Inferior parietal cortex (tissue), 1 donor: ENCODE data around the gene HOXB3.

Experiments
- DNase-seq: peaks from one replicate; pipeline ENCODE4 v3.0.0-alpha.2; 2016; ENCODE audit errors: extremely low spot score

Gene HOXB3

DNA sequence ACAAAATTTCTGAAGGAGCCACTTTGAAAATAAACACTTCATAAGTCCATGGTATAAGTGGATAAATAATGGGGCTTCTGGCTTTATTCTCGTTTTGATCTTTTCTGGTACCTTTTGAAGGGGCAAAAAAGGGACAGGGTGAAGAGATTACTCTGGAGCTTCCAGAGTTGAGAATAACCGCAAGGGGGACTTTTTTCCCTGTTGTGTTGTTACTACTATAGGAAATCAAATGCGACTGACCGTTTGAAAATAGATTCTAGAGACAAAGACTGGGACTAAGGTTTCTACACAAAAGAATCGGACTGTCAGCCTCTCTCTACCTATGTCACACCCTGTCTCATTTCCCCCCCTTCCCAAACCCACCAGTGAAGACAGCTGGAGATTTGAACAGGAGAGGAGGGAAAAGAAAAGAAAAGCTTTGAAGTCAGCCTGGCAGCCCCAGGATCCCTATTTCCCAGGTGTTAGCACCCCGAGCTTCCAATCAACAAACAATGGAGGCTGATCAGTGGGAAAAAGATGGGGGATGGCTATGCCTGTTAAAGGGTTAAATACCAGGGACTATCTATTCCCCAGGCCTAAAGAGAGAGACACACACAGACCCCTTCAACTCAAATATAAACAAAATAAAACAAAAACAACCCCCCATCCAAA lies 20.2 kb downstream of the HOXB3 start:
- no peak for DNase-seq

DNA sequence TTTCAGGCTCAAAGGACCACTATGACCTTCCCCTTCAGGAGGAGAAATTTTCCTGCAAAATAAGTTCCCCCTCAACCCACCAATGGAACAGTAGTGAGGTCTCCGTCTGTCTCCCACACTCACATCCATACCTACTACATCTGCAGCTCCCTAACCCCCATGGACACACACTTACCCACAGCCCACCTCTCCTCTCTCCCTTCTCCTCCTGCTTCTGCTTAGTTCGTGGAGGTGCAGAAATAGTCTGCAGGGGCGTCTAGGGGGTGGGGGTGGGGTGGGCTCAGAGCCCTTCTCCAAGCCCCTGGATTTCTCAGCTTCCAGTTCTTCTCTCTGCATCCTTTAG lies 20.8 kb downstream of the HOXB3 start:
- no peak for DNase-seq

DNA sequence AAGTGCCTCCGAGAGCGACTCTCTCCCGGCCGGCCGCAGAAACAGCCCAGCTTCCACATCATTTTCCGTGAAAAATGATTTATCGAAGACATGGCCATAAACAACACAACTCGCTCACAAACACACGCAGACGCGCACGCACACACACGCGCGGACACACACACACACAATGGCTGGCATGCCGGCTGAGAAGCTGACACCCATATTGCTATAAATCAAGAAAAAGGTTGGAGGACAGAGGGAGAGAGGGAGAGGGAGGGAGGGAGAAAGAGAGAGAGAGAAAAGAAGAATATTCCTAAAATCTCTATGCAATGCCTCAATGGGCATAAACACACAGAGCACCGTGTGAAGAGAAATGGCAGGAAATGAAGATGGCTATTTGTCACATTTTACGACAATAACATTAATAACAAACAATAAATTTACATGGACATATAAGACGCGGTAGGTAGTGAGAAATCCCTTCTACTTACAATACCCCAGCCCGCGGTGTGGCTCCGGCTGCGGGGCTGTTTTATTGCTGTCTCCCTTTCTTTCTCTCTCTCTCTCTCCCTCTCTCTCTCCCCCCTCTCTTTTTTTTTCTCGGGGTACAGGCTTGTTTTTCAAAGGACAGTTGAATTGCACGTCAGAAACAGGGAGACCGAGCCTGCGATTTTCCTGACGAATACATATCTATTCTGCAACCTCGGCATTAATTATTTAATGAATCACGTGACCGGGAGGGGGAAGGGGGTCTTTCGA lies 21.4 kb downstream of the HOXB3 start:
- DNase-seq, result no peak

DNA sequence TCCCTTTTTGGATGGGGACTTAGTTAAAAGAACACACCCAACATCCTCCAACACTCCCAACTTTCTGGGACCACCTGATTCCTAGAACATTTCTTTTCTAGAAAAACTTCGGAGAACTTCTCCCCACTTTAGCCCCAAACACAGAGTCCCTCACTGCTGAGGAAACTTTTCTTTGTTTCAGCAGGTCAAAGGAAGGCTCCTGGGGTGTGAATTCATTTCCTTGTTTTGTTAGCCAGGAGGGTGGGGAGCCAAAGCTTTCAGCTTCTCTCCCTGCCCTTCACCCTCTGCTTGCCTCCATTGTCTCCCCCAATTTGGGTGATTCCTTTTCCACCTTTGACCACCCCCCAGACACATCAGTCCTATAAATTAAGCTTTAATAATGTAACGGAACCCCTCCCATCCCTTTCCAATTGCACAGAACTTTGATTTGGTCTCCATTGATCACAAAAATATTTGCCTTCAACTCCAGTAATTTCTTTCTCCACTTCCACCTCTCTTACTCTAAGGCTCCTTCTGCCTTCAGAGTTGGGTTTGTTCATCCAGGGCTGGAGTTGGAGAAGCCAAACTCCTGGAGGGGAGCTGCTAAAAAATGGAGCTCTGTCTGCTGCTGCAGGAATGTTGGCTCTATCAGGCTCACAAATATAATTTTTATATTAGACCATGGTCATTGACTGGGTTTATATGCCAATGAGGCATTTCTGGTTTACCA lies 22.2 kb downstream of the HOXB3 start:
- no peak for DNase-seq

DNA sequence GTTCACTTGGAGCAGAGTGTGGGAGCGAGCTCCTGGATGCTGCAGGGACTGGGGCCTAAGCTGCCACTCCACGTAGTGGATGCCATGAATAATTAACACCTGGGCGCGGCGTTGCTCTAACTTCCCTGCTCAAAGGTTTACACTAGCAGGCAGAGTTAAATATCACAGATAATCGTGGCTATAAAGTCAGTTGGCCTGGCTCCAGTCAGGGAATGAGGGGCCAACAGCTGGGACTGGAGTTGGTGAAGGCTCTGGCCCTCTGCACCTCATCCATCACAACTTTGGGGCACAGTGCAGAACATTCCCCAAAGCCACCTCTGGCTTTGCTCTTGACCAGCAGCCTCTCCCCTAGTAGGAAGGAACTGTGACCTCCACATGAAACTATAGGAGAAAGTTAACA lies 22.8 kb downstream of the HOXB3 start:
- DNase-seq, result no peak

DNA sequence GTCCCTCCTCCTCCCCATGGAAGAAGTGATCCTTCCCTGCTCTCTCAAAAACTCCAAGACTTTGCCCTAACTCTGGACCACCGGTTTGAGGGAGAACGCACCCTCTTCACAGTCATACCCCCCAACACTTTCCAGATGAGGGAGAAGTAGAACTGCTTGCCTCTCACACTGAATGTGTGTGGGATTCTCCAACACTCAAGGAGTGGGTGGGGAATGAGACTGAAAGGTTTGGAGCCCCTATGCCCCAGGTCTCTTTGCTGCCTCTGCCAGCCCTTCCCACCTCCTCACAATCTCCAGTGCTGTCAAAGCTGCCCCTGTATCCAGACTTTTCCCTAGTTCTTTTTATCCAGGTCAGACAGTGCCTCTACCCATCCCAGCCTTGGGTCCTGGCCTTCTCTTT lies 23.3 kb downstream of the HOXB3 start:
- DNase-seq, result no peak

DNA sequence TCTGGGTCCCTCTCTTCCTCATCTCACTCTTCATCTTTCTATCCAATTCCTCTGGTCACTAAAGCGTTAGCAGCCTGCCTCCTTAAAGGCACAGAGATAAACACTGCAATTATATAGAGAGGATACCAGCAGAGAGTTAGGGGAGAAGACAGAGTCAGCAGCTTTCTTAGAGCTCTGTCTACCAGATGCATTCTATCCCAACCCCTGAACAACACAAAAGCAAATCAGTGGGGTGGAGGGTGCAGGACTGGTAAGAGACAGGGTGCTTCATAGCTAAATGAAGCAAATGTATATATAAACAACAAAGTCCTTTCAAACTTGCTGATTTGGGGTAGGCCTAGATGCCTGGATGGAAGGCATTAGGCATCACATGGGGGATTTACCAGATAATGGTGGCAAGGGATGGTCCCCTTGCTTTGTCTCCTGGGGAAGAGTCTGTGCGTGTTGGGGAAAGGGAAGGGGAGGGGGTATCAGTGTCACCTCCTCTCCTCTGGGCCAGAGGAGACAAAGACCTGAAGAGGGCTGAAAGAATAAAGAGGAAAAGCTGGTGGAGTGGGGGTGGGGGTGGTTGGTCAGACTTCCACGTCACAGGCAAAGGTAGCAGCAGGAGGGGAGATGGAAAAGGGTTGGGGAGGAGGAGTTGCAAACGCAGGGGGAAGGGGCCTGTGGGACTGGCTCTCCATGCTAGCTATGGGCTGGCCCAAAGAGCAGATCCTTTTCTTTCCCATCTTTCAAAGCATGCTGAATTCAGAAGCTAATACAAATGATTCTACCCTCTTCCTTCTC lies 23.9 kb downstream of the HOXB3 start:
- no peak for DNase-seq

DNA sequence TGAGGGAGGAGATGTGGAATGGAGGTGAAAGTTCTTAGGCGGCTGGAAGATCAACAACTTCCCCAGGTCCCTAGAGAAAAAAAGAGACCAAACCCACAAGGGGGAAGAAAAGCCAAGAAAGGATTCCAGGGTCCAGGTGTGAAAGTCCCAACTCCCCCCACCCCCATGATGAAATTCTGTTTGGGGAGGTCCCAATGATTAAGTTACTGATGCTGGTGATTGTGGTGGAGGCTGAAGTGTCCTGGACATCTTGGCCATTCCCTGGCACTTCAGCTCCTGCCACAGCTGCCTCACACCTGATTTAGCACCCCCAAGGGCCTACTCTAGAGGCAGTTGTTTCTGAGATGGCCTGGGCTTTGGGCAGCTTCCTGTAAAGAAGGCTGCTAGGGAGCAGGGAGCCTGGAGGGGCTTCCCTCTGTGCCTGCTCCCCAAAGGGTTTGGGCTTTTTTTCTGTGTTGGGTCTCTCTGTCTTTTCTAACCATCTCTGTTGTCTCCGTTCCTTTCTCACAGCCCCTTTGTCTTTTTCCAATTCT lies 25.0 kb downstream of the HOXB3 start:
- no peak for DNase-seq

DNA sequence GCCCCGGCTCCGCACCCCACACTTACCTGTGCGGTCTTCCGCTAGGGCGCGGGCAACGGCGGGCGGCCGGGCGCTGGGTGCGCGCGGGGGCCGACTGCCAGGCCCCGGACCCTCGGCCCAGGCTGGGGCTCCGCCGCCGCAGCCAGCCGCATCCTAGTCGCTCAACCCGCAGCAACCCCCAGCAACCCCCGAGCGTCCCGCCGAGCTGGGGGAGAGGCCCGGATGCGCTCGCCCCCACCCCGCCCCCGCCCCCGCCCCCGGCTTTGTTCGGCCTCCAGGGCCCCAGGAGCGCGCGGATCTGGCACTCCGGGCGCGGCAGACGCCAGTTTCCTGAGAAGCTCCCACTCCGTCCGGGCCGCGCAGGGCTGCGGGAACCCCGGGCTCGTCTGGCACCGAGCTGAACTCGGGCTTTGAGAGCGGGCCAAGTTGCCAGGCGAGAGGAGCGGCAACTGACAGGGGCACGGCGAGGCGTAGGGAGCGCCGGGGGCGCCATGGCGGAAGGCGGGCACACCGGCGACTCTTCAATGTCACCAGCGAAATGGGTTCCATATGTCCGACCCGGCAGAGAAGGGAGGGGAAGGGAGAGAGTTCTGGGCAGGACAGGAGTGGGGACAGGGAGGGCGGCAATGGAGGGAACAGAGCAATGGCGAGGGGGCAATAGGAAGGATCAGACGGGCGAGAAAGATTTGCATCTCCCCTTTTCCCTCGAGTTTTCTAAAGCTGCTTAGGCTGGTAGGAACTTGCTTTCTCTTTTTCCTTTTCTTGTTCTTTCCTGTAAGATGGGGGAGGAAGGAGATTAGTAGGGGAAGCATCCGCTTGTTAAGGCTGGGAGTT lies 25.6 kb downstream of the HOXB3 start:
- no peak for DNase-seq

DNA sequence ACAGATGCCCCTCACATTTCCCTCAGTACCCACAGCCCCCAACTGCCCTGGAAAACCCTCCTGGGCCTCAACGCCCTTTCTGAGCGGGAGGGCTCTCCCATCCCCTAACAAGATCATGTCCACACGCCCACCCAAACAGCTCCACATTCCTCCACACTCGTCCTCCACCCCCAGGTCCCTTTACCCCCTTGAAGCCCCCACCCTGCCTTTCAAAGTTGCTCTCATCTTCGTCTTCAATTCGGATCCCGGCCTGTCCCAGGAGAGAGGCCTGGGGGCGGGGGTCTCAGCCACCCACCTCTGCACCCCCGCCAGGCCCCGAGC lies 26.2 kb downstream of the HOXB3 start:
- no peak for DNase-seq

DNA sequence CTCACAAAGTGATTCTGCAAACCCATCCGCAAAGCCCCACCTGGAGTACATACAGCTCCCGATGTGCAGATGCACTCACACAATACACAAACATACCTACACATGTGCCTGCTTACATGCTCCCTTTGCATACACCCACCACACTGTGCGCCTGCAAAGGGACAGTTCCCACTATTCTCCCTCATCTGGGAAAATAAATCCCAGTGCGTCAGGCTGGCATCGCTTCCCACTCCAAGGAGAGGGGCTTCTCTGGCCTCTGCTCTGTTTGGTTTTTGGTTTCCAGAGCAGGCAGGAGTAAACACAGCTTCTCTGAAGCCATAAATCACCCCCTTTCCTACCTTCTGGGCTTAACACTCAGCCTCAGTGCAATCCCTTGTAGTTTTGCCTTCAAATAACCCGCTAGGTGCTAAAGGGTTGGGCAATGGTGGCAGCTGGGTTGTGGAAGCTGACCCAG lies 26.6 kb downstream of the HOXB3 start:
- DNase-seq, result no peak

DNA sequence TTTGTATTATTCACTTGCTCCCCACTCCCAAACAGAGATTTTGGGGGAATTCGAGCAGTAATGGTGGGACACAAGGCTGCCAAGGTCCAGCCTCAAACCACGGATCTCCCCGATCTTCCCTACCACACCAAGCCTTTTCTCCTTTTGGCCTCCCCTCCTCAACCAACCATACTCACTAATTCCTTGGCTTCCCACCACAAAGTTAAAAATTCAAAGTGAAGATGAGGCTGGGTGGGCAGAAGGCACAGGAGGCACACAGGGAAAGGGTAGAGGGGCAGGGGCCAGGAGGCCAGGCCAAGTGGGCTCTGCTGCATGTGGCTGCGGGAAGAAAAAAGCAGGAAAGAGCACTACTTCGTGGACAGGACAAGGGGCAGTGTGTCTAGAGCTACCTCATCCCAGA lies 27.1 kb downstream of the HOXB3 start:
- DNase-seq, result no peak

DNA sequence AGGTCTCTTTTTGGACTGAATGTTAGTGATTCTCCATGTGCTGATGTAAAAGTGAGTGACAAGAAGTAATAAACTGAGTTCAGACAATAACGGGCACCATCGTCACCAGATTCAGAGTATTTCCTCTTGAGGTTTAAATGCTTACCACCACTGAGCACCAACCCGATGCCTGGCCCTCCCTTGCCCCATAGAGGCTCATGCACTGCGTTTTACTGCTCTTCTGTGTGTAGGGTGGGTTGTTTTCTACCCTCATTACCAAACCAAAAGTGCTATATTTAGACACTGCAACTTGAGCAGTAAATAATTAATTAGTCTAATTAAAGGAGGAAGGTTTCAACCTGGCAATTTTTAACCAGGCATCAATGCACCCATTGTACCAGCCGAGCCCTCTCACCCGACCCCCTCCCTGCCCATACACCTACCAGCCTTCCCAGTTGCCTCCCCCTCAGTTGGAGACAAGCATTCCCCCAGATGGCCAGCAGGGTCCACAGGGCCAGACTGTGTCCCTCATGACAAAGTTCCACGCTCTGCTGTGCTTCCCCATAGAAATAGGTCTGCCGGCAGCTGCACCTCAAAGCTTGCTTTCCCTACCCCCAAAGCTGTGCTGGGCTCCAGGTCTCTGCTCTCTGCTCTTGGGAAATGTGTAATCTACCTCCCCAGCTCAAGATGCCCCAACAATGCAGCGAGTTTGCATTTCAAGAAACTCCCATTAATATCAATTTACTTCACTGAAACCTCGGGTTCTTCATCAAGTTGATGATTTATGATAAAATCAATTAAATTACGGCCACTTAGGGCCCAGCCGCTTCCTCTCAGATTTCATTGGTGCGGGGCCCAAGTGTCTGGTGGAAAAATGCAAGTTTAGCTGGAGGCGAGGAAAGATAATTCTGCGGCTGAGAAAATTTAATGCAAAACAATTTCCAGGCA lies 27.9 kb downstream of the HOXB3 start:
- no peak for DNase-seq

DNA sequence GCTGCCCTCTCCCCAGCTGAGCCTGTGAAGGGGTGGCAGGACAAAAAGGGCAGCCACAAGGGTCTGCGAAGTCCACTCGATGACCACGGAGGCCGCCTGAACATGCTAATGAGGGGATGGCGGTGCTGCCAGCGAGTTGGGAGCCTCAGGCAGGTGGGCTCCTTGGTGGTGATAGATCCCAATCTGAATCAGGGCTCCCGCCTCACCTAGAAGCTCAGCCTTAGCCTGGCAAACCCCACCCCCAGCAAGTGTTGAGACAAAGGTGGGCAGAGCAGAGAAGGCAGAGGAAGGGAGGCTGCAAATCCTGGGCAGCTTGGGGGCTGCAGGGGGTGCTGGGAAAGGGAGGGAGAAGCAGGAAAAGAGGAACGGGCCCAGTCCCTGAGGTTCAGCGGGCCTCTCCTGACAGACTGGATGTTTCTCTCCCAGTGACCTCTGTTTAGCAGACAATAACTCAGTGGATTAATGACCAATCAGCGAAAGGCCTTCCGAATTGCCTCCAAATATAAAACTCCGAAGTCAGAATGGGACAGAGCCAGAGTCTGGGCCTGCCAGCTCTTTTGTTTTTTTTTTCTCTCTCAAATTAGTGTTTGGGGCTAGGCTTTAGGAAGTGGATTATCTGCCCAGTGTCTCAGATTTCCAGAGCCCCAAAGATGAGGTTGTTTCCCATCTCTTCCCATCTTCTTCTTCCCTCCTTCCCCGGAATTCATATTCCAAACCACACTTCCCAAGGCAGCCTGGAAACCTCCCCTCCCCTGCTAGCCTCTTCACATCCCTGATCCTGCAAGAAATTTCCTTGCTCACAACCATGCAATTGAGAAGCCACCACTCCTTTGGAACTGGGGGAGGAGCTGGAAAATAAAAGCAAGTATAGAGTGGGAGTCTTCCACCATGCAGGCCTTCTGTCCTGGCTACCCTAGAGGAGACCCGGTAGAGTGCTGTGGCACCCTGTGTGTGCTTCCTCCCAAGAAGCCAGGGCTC lies 29.9 kb downstream of the HOXB3 start:
- no peak for DNase-seq

DNA sequence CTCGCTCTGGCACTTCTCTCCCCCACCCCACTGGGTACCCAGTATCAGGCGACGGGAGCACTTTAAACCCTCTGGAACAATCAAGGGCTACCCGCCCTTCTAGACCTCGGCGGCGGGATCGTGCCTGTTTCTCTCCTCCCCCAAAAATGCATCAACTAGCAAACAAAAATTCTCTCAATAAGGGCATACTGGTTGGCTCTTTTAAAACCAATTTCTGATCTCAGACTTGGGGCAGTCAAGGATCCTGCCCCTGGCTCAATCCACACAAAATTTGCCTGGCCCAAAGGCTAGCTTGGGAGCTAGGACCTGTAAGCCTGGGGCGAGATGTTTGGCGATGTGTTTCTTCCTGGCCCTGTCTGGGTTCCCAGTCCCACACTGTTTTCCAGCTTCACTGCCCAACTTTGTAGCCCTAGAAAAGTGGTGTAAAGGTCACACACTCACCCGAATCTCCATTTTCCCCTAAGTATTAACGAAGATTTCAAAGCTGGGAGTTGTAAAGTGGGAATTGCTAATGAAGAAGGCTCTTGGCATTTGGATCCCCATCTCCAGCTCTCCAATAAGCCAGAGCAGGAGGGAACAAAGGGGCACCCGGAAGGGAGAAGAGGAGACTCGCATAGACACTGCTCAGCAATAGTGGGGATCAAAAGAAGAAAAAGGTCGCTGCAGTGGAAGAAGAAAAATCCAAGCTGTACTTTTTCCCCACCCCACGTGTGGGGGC lies 30.8 kb downstream of the HOXB3 start:
- no peak for DNase-seq

DNA sequence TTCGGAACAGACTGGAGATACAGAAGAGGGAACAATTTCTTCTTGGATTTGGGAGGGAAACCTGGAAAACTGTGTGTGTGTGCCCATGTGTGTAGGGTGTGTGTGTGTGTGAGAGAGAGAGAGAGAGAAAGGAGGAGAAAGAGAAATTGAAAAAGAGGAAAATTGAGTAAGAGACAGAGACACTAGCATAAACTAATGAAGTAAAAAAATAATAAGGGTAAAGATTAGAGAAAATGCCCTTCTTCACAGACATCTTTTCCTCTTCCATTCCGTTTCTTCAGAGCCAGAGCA lies 31.3 kb downstream of the HOXB3 start:
- no peak for DNase-seq

DNA sequence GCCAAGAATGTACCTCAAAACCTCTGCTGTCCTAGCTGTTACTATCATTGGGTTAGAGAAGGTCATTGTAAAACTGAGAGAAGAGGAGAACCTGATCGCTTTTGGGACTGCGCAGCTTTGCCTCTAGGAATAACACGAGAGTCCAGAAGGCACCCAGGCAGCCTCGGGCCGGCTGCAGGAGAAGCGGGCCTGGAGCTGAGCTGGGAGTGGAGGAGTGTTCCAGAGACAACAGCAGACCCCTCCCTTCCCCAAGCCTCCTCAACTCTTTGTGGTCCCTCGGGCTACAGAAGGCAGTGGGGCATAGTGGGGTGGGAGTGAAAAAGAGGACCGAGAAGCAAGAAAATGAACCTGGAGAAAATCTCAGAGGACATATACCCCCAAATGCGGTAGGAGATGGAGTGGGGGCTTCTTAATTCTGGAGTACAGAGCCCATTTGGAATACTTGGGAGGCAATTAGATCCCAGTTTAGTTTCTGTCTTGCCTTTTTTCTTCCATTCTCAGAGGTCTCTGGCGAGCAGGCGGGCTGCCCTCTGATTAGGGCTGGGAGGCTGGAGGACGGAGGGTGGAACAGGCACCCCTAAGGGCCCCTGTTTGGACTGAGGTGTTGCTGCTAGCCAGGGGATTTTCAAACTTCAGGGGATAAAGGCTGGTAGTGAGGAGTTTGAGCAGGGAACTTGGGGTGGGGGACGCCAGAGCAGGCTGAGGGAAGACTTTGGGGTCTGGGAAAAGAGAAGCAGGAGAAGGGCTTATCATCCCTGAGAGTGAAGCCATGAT lies 31.8 kb downstream of the HOXB3 start:
- no peak for DNase-seq
